Stimulated activated CD4-positive, alpha-beta T cell treated with anti-CD3 and anti-CD28 coated beads, Interleukin-1b, Interleukin-23, amount 100 ng/mL, for 24 hours (primary cell): Measurements from ENCODE around the gene PRSS38.

Experiments
- DNase-seq, 4 experiments: peaks; one replicate each; pipeline ENCODE4 v3.0.0-alpha.2; 2020; ENCODE audit warnings: low read depth in 4 of 4, low spot score in 1 of 4

The PRSS38 gene

DNA sequence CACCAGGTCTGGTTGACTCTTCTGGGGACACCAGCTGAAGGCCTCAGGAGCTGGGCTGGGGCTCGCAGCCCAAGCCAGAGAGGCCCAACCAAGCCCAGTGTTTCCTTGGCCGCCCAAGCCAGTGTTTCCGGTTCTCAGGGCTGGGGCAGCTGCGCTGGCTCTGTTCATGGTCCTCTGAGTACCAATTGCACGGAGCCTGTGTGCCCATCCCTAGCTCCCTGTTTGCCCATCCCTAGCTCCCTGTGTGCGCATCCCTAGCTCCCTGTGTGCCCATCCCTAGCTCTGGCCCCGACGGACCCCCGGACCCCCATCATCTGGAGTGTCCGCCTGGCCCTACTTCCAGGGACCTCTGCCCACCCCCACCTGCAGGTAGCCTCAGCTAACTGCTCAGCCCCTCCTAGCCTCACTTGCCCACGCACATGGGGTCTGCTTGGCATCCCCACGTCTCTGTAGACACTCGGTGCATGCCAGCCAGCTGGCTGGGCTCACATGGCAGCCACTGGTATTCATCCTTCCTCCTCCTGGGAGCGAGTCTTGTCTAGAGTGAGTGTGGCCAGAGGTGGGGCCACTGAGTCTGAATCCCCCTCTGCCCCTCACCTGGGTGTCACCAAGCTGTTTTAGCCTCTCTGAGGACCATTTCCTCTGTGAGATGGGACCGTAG, 68.3 kb downstream of the PRSS38 start:
- no peak for DNase-seq

DNA sequence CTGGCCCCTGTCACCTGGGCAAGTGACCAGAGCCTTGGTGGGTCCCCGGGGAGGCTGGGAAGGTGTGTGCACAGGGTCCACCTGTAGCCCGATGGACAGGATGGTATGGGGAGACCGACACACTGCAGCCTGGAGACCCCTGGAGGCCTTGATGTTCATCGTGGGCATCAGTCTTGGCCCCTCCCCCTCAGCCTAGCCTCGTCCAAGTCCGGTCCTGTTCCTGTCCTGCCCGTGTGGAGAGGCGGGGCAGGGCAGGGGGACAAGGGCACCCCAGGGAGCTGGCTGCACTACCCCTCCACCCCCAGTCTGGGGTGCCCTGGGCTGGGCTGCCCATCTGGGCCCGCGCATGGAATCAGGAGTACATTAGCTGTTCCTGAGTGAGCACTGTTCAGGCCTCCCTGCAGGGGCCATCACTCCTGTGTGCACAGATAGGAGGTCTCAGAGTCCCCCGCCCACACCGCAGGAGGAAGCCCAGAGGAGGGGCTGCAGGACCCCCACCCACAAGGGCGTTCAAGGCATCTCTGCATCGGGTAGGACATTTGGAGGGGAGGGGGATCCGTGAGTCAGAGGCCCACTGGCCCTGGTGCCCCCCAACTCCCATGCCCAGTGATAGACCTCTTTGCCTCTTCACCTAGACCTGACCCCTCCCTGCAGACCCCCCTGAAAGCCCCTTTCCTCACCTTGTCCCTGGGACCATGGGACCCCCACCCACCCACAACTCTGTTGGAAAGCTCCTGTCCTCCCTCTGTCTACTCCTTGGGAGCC, 69.1 kb downstream of the PRSS38 start:
- DNase-seq: no peak

DNA sequence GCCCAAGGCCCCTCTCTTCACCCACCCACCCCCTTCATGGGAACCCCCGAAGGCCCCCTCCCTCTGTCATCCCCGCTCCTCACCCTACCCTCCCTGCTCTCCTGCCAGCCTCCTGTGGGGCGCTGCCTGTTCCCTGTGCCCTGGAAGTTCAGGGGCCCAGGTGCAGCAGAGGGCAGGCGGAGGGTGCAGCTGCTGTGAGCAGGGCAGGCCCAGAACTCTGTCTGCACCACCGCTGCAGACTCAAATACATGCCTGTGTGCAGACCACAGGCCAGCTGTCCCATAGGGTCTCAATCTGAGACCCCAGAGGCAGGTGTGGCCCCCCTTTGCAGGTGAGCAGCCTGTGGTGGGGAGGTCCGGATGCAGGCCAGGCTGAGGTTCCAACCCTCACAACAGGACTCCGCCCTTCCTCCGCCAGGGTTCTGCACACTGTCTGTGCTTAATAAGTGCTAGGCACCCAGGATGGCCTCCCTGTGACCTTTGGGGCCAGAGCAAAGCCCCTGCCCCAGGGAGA, 69.7 kb downstream of the PRSS38 start:
- DNase-seq: no peak

- DNase-seq: no peak
These were observed 70.4 kb downstream of the PRSS38 start for GRCh38 chr1:227885648-227886502.

- DNase-seq: no peak
These were observed 71.1 kb downstream of the PRSS38 start for GRCh38 chr1:227886503-227886961.

DNA sequence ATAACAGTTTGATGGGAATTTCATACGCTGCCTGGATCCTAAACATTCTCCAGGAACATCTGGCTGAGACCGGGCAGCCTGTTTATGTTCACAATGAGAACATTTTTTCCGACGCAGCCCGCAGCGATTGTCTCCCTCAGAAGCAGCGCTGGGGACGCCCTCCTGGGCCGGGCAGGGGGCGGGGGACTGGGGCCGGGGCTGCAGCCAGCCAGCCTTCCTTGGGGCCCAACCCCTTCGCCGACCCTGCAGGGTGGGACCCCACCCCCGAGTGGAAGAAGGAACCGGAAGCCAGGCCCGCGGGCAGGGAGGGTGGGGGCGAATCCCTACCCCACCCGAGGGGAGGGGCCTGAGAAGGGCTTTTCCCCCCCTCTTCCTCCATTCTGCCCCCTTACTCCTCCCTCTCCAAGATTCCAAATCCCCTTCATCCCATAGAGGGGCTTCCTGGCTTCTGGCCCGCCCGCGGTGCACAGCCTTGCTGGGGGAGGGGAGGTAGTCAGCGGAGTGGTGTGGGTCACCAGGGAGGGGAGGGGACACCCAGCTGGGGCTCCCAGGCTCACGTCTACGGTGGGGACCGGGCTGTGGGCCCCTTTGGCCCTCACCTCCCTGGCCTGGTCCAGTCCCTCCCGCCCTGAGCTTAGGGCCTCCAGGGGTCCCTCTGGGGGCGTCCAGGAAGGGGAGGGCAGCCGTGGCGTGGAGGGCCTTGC, 71.7 kb downstream of the PRSS38 start:
- DNase-seq: no peak

- DNase-seq: no peak
These were observed 72.4 kb downstream of the PRSS38 start for GRCh38 chr1:227887697-227888403.

- no peak for DNase-seq
These were observed 73.0 kb downstream of the PRSS38 start for GRCh38 chr1:227888404-227889046.

- no peak for DNase-seq
These were observed 73.8 kb downstream of the PRSS38 start for GRCh38 chr1:227889047-227889862.

GRCh38 chr1:227889863-227890405, 74.5 kb downstream of the PRSS38 start:
- no peak for DNase-seq

DNA sequence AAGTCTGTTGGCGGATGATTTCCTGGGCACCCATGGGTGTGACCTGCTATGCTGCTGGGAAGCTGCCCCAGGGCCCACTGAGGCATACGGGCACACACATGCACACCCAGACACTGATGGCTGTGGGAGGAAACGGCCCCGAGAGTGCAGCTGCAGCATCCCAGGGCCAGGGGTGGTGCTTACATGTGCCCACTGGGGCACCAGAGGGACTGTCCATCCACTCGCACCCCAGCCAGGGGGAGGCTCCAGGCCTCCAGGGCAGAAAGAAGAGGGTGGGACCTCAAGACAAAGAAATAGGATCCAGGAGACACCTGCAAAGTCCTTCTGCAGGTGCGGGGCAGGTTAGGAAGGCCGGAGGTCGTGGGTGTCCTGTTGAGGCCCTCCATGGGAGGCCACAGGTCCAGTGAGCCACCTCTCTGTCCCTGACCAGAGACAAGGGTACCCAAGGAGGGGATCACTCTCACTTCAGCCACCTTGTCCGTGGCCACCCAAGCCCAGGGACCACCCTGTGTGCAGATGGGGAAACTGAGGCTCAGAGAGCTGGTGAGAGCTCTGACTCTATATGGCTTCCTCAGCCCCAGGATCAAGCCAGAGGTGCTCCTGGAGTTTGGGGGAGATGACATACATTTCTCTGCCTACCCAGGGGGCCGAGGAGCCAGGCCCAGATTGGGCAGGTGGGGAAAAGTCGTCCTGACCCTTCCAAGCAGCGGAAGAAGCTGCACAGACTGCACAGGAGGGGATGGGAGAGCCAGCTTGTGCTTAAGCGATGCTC, 75.2 kb downstream of the PRSS38 start:
- no peak for DNase-seq

- DNase-seq: no peak
These were observed 75.9 kb downstream of the PRSS38 start for GRCh38 chr1:227891223-227891954.

DNA sequence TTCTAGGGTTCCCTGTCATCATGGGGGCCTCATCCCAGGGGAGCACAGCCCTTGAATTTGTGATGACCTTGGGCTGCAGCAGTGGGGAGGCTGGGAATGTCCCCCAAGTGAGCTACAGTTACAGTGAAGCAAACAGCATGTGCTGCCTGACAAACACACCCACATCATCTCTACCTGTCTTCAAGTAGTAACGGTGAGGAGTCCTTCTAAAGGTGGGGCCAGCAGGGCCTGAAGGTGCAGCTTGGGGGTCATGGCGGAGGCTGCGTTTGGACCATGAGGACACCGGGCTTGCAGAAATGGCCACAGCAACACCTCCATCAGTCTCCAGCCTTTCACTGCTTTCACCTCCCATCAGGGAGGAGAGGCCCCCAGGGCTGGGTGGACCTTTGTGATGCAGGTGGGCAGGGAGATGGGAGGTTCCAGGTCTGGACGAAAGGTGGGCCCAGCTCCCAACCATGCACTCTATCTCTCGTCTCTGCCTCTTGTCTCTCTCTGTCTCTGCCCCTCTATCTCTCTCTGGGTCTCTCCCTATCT, 76.5 kb downstream of the PRSS38 start:
- DNase-seq: no peak

- DNase-seq: no peak
These were observed 77.2 kb downstream of the PRSS38 start for GRCh38 chr1:227892489-227893299.

DNA sequence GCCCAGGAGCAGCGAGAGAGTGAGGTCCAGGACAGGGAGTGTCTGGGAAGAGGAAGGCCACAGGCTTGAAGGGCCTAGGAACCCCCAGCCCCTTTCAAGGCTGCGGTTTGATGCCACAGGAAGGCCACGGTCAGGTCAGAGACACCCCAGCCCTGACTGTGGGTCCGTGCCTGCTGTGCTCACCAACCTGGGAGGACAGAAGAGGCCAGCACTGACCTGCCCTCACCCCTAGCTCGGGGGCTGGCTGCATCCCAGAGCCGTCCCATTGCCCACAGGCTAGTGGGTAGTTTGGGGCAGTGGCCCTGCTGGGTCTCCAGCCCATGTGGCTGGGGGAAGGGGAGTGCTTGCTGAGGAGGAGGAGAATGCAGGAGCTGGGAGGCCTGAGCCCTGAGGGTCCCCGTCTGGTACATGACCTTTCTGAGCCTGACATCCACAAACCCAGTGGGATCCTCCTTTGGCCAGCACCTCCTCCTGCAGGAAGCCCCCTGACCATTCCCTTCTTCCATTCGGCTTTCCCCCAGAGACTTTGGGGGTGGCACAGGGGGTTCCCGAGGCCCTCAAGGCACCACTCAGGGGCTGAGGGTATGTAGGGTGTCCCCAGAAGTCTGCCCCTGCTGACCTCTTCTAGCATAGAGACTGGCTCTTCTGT, 77.9 kb downstream of the PRSS38 start:
- DNase-seq: no peak
